C4-2B (cell line): ENCODE results near the gene MYMK.

Source experiments
- ZFX ChIP-seq: fragments of 450-650 bp; IDR thresholded peaks from 2 replicates; pipeline ENCODE4 v1.6.1; 2017
- TF ChIP-seq, protein P1 (sequence below): fragments of 450-650 bp; conservative IDR thresholded peaks from 2 replicates; pipeline ENCODE4 v1.5.1; 2017; ENCODE audit warnings: mild to moderate bottlenecking

DNA sequence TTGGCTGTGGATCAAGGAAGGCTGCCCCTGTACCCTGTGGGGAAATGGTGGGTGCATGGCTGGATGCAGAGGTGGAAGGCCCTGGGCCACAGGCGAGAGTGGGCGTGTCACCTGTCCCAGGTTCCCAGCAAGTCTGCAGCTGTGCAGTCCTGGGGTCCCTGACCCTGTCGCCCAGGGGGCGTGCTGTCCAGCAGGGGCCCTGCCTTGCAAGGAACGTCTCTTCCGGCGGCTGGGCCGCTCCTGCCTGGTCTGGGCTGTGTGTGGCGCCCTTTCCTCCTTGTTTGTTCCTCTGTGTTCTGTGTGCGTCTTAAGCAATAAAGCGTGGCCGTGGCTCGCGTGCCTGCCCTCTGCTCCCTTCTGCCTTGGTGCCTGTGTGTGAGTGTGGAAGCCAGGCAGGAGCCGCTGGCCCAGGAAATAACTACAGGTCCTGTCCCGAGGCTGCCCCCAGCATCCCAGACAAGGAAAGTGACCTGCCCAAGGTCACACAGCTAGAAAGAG, 54.3 kb downstream of the MYMK start:
- TF ChIP-seq, protein P1, sequence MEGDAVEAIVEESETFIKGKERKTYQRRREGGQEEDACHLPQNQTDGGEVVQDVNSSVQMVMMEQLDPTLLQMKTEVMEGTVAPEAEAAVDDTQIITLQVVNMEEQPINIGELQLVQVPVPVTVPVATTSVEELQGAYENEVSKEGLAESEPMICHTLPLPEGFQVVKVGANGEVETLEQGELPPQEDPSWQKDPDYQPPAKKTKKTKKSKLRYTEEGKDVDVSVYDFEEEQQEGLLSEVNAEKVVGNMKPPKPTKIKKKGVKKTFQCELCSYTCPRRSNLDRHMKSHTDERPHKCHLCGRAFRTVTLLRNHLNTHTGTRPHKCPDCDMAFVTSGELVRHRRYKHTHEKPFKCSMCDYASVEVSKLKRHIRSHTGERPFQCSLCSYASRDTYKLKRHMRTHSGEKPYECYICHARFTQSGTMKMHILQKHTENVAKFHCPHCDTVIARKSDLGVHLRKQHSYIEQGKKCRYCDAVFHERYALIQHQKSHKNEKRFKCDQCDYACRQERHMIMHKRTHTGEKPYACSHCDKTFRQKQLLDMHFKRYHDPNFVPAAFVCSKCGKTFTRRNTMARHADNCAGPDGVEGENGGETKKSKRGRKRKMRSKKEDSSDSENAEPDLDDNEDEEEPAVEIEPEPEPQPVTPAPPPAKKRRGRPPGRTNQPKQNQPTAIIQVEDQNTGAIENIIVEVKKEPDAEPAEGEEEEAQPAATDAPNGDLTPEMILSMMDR, result no peak
- TF ChIP-seq ZFX, result no peak
